ENCODE measurements around the gene CRACDL.
"Not testable (repeated sequence)": the region's sequence is repeated elsewhere in the genome, so short reads cannot be mapped to it uniquely, and the experiment has no call there.

CRACDL gene

GRCh38 chr2:98903767-98904485 is 32.1 kb downstream of the CRACDL start:
- DNase-seq (ENCODE audit: low spot score), result no peak

GRCh38 chr2:98903064-98903355 is 33.0 kb downstream of the CRACDL start:
- DNase-seq (ENCODE audit: low spot score), result no peak

DNA sequence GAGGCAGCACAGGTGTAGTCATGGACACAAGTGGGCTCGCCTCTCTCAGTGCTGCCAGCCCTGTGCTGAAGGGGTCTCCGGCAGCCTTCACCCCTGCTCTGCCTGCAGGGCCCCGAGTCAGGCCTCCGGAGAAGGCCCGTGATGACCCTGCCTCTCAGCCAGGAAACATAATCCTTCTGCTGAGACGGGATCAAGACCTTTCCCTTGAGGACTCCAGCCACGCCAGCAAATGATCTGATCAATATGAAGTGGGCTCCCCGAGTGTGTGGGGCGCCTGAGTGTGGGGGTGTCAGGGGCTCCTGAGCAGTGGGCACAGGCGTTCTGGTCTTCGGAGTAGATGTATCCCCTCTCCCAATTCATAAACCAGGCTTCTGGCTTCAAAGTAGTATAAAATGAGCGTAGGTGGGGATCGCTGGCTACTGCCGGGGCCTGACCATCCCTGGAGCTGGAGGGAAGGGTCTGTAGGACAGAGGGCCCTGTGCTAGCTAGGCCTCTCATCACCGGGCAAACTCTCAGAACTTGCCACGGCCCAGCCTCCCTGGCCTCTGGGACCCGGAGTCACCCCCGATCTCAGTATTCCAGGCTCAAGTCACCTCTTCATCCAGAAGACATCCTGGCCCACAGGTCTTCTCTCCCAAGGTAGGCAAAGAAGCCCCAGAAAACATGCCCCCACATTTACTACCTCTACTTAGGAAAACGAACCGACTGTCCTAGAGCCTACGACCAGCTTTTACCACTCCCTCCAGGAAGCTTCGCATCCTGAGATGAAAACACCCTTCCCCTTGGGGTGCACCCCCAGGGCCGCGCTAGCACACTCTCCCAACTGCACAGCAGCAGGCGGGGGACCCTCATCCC is 33.6 kb downstream of the CRACDL start:
- DNase-seq (ENCODE audit: low spot score), result no peak

GRCh38 chr2:98901702-98902101 is 34.3 kb downstream of the CRACDL start:
- no peak for DNase-seq (ENCODE audit: low spot score)

DNA sequence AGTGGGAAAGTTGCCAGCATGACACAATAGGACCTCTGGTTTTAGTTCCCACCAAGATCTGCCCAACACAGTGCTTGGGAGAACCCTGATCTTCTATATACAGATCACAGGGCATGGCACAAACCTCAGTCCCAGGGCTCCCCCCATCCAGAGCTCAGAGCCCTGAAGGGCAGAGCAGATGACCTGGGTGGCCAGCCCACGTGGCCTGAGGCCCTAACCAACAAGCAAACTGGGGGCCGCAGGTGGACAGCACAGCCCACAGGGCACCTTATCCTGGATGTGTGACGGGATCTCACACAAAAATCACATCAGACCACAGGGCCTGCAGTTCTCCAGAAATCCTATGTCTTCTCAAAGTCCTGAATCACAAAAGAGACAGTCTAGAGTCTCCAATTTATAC is 34.7 kb downstream of the CRACDL start:
- DNase-seq (ENCODE audit: low spot score), result no peak

DNA sequence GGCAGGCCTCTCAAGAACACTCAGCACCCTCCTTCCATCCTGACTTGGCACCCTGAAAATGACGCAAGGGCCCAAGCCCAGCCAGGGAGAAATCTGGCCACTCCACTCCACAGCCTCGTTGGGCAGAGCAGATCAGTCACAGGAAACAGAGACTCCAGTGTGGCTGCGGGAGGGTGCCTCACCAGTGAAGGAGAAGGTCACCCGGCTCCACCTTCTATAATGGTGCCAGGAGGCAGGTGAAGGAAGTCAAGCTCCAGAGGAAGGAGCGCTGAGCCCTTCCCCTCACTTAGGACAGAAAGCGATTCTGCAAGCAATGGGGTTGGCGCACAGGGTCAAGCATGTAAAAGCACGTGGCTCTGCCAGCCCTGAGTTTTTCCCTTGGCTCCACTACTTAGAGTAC is 35.3 kb downstream of the CRACDL start:
- DNase-seq (ENCODE audit: low spot score), result no peak

DNA sequence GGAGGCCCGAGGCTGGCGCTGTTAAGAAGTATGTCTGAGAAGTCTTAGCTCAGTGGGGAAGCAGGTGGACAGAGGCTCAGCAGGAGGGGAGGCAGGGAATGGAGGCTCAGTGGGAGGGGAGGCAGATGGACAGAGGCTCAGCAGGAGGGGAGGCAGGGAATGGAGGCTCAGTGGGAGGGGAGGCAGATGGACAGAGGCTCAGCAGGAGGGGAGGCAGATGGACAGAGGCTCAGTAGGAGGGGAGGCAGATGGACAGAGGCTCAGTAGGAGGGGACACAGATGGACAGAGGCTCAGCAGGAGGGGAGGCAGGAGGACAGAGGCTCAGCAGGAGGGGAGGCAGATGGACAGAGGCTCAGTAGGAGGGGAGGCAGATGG is 36.3 kb downstream of the CRACDL start:
- not testable (repeated sequence) for DNase-seq (ENCODE audit: low spot score)

DNA sequence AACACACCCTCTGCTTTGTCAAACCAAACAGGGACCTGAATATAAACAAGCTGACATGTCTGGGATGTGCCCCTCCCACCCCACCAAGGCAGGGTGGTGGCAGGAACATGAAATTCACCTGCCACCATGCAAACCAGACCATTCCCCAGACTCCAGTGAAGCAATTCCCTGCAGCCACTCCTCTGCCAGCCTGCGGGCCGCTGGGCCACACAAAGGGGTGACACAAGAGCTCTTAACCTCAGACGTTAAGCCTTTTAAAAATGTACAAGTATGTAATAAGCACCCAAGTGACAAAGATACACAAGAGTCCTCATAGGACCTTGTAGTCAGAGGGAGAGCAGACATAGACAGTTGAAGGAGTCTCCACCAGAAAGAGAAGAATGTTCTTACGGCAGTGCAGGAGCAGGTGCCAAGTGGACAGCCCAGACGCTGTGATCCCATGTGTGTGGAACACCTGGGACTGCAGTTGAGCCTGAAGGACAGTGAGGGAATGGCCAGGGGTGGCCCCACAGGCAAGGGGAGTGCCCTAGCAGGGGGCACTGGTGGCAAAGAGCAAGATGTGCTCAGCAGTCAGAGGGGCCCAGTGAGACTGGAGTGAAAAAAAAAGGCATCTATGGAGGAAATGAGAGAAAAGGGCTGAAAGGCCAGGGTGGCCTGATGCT is 36.9 kb downstream of the CRACDL start:
- no peak for DNase-seq (ENCODE audit: low spot score)

- DNase-seq (ENCODE audit: low spot score), result no peak
Measured at GRCh38 chr2:98898423-98898841, 37.6 kb downstream of the CRACDL start.

DNA sequence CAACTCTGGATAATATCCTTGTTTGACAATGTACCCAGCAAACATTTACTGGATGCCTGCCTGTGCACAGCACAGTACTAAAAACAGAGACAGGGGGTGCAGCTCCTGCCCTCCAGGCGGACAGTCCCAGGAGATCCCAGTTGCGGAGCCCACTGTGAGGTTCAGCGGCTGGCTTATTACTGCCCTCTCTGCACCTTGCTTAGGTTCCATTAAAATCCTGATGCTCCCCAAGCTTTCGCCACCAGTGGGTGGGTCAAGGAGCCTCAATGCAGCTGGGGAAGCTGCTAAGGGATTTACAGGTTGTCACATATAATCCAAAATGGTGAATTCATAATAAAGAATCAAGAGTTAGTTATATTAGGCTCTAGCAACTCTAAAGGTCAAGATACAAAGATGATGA is 38.3 kb downstream of the CRACDL start:
- no peak for DNase-seq (ENCODE audit: low spot score)

DNA sequence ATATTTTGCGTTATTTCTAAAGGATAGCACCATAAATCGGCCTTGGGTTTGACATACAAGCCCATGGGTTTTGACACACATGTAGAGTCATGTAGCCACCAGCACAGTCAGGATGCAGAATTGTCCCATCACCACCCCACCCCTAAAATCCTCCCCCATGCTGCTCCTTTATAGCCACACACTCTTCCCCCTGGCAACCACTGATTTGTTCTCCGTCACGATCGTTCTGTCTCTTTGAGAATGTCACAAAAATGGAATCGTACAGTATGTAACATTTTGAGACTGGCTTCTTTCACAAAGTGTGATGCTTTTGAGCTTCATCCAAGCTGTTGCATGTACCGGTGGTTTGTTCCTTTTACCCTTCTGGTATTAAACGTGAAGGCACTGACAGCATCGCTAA is 39.1 kb downstream of the CRACDL start:
- no peak for DNase-seq (ENCODE audit: low spot score)

- no peak for DNase-seq (ENCODE audit: low spot score)
Measured at GRCh38 chr2:98896416-98896815, 39.6 kb downstream of the CRACDL start.

GRCh38 chr2:98895901-98896300 is 40.1 kb downstream of the CRACDL start:
- no peak for DNase-seq (ENCODE audit: low spot score)

GRCh38 chr2:98895221-98895620 is 40.8 kb downstream of the CRACDL start:
- no peak for DNase-seq (ENCODE audit: low spot score)

GRCh38 chr2:98894331-98895000 is 41.6 kb downstream of the CRACDL start:
- DNase-seq (ENCODE audit: low spot score), result no peak

DNA sequence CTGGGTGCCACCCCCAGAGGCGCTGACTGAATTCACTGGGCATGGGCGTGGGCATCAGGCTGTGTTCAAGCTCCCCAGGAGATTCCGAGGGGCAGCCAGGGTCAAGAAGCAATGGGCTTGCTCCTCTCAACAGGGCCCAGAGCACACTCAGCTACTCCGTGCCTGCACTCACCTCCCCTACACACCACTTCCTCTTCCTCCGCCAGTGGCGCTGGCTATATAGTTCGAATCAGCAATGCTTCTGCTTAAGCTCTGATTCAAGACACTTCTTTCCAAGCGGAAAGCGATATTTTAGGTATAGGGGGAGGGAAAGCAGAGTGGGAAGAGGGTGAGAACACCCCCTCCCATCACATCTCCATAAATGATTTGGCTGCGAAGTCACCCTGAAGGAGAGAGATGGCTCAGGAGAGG is 42.1 kb downstream of the CRACDL start:
- DNase-seq (ENCODE audit: low spot score), result no peak

GRCh38 chr2:98892871-98893270 is 43.2 kb downstream of the CRACDL start:
- DNase-seq (ENCODE audit: low spot score), result no peak

GRCh38 chr2:98891591-98891990 is 44.4 kb downstream of the CRACDL start:
- DNase-seq (ENCODE audit: low spot score), result no peak

DNA sequence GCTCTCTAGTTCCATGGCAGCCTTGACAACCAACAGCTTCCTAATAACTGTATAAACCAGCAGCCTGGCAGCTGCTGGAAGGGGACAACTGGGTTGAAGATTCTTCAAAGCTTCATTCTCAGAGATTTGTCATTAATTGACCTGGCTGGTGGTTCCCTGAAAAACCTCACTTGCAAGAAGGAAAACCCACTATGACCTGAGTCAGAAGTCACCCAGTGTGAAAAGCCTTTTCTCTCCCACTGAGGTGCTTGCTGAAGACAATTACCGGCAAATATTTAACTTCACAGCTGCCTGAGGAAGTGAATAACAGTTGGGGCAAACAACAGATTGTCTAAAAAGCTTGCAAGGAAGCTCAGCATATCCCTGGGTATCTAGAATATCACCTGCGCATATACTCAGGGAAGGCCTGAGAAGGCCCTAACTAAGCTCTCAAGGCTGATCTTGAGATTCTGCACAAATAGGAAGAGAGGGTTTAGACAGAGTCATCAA is 49.9 kb downstream of the CRACDL start:
- no peak for DNase-seq (ENCODE audit: low spot score)

DNA sequence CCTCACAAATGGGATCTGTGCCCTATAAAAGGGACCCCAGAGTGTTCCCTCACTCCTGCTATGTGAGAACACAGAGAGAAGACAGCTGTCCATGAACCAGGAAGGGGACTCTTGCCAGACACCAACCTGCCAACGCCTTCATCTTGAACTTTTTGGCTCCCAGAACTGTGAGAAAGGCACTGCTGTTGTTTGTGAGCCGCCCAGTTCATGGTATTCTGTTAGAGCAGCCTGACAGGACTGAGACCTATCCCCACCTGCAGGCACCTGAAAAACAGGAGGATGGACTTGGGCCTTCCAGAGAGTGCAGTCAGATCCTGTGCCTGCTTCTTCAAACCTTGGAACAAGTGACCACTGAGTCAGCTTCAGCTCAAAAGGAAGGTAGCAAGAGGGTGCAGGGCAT is 51.4 kb downstream of the CRACDL start:
- DNase-seq (ENCODE audit: low spot score), result no peak

DNA sequence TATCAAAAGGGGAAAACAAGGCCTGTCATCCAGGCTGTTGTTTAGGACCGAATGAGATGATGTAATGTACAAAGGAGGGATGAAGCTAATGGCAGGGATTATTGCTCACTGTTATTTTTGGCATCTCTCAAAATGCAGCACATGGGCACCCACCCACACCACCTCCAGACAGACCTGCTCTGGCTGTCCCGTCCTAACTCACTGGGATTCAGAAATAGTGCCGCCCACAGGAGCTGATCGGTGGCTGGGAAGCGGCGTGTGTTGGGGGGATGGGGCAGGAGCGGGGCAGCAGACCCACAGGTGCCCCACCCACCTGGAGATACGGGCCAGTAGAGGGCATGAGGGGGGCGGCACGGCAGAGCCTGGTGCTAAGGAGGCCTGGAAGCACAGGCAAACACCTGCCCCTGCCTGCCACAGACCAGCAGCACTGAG is 52.2 kb downstream of the CRACDL start:
- DNase-seq (ENCODE audit: low spot score), result no peak

- no peak for DNase-seq (ENCODE audit: low spot score)
Measured at GRCh38 chr2:98882971-98883779, 52.9 kb downstream of the CRACDL start.
